ENCODE measurements around the gene FKBP3.

GRCh38 chr14:45134051-45134958, at the start of gene FKBP3:
- peak; percentile 72 for TF ChIP-seq POLR2A (IDR thresholded peaks at IDR 0.05; ENCODE audit: low read depth, low read length)
- 0 out of 2 replicates have a peak, but pooled peaks have one; percentile 16 for TF ChIP-seq CTCF (conservative IDR thresholded peaks at IDR 0.05; ENCODE audit: low read depth, low read length)
- no peak for TF ChIP-seq ELK1 (IDR thresholded peaks at IDR 0.05; ENCODE audit: borderline replicate concordance, low read depth, low read length)
- no peak for TF ChIP-seq USF2 (IDR thresholded peaks at IDR 0.05; ENCODE audit: low read depth, low read length)
- TF ChIP-seq RAD21 (IDR thresholded peaks at IDR 0.05; ENCODE audit: low read length): no peak; the same call in 1 of the 2 replicates
- TF ChIP-seq MAZ (IDR thresholded peaks at IDR 0.05; ENCODE audit: borderline replicate concordance, low read depth, low read length): peak; percentile 90
